Upper lobe of right lung (tissue), 1 donor: Measurements from ENCODE around the gene PDLIM7. TPM values are rescaled to one million over a fixed set of nuclear protein-coding genes. Genes with fewer than 3 reads are reported as not detected.

Experiments
- ATAC-seq: fragments of 200-7000 bp; cut with Tn5 transposase; one replicate; pipeline ENCODE4 v1.9.1; 2020; ENCODE audit warnings: mild to moderate bottlenecking, moderate library complexity
- DNase-seq: peaks from one replicate; pipeline ENCODE4 v3.0.0-alpha.2; 2020
- H3K27ac ChIP-seq: fragments of 200-600 bp; one replicate; pipeline ENCODE4 v1.8.0; 2022
- H3K27me3 ChIP-seq: fragments of 200-600 bp; one replicate; pipeline ENCODE4 v1.8.0; 2022; ENCODE audit warnings: mild to moderate bottlenecking
- H3K36me3 ChIP-seq: fragments of 200-600 bp; one replicate; pipeline ENCODE4 v1.8.0; 2022
- H3K4me1 ChIP-seq: fragments of 200-600 bp; one replicate; pipeline ENCODE4 v1.8.0; 2022
- H3K4me3 ChIP-seq: fragments of 200-600 bp; one replicate; pipeline ENCODE4 v1.8.0; 2022; ENCODE audit warnings: mild to moderate bottlenecking
- H3K9me3 ChIP-seq: fragments of 200-600 bp; one replicate; pipeline ENCODE4 v1.8.0; 2022
- CTCF ChIP-seq: fragments of 200-600 bp; IDR thresholded peaks from one replicate; pipeline ENCODE4 v1.8.0; 2022; ENCODE audit warnings: antibody characterized with exemption
- intact Hi-C: fragments of 100-400 bp; cut with DNase I; formaldehyde crosslinking; loops from one replicate; pipeline ENCODE4 v1.11.0; 2022
- total RNA-seq: library from RNA; stranded (reverse); fragmentation: NEBNext Ultra II Directional; extraction: Animal tissue kit (Norgen Biotek cat#: 25700); gene quantifications from one replicate; pipeline ENCODE4 v1.2.1, GENCODE V29; 2021
- donor health status: DM: no; HTN: yes; CAD: no; lungs with severe emphysema.

PDLIM7 gene
- total RNA-seq, 1 donor from 2014 or later: 59.1 TPM

GRCh38 chr5:177443144-177443983, 54.0 kb downstream of the PDLIM7 start:
- intact Hi-C loops: no loop called here
- Histone ChIP-seq H3K27me3 (peaks cover 8% of the 10 kb centered on the region), H3K4me1 (peaks cover 22% of the 10 kb centered on the region), H3K27ac (no peak overlapping the region), H3K4me3 (no peak overlapping the region), H3K36me3 (peaks cover 28% of the 10 kb centered on the region), H3K9me3 (no peaks in the 10 kb centered on the region)
- no peak for TF ChIP-seq CTCF
- DNase-seq: peak; percentile 61
- ATAC-seq: no peak

- no peak for TF ChIP-seq CTCF
- Histone ChIP-seq H3K36me3 (peaks cover 34% of the 10 kb centered on the region), H3K27me3 (no peaks in the 10 kb centered on the region), H3K27ac (no peak overlapping the region), H3K4me1 (peaks cover 13% of the 10 kb centered on the region), H3K4me3 (no peak overlapping the region), H3K9me3 (no peaks in the 10 kb centered on the region)
- ATAC-seq (no peak), DNase-seq (peak; percentile 57)
- intact Hi-C loops: no loop called here
Measured at GRCh38 chr5:177442066-177442826, 55.2 kb downstream of the PDLIM7 start.

GRCh38 chr5:177440990-177441780, 56.2 kb downstream of the PDLIM7 start:
- Histone ChIP-seq H3K9me3 (no peaks in the 10 kb centered on the region), H3K36me3 (peaks cover 41% of the 10 kb centered on the region), H3K27me3 (no peaks in the 10 kb centered on the region), H3K4me1 (peaks cover 7% of the 10 kb centered on the region), H3K27ac (no peak overlapping the region), H3K4me3 (no peak overlapping the region)
- intact Hi-C loops: no loop called here
- ATAC-seq (no peak), DNase-seq (no peak)
- TF ChIP-seq CTCF: no peak

GRCh38 chr5:177440211-177440989, 57.0 kb downstream of the PDLIM7 start:
- ATAC-seq (no peak), DNase-seq (peak; percentile 61)
- Histone ChIP-seq H3K4me1 (no peaks in the 10 kb centered on the region), H3K36me3 (peaks cover 48% of the 10 kb centered on the region), H3K27me3 (no peaks in the 10 kb centered on the region), H3K4me3 (no peak overlapping the region), H3K9me3 (no peaks in the 10 kb centered on the region), H3K27ac (no peak overlapping the region)
- intact Hi-C loops: no loop called here
- no peak for TF ChIP-seq CTCF

- TF ChIP-seq CTCF: no peak
- no peak overlapping the region for H3K4me3 ChIP-seq
- intact Hi-C loops: no loop called here
- no peaks in the 10 kb centered on the region for H3K9me3 ChIP-seq
- H3K27ac ChIP-seq: no peak overlapping the region
- DNase-seq (no peak), ATAC-seq (no peak)
- H3K4me1 ChIP-seq: no peaks in the 10 kb centered on the region
- H3K36me3 ChIP-seq: peaks cover 57% of the 10 kb centered on the region
- H3K27me3 ChIP-seq: no peaks in the 10 kb centered on the region
Measured at GRCh38 chr5:177439518-177440053, 57.8 kb downstream of the PDLIM7 start.
